Measurements from ENCODE around the gene ASIC4.

DNA sequence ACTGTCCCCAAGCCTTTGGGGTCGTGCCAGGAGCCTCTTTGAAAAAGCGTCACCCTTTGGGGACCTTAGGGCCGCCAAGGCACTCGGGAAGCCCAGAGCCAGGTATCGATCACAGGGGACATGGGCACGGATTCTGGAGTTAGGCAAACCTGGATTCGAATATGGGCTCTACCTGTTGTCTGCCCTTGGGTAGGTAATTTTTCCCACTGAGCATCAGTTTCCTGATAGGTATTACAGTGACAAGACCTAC is 38.8 kb downstream of the ASIC4 start:
- TF ChIP-seq, protein P1, sequence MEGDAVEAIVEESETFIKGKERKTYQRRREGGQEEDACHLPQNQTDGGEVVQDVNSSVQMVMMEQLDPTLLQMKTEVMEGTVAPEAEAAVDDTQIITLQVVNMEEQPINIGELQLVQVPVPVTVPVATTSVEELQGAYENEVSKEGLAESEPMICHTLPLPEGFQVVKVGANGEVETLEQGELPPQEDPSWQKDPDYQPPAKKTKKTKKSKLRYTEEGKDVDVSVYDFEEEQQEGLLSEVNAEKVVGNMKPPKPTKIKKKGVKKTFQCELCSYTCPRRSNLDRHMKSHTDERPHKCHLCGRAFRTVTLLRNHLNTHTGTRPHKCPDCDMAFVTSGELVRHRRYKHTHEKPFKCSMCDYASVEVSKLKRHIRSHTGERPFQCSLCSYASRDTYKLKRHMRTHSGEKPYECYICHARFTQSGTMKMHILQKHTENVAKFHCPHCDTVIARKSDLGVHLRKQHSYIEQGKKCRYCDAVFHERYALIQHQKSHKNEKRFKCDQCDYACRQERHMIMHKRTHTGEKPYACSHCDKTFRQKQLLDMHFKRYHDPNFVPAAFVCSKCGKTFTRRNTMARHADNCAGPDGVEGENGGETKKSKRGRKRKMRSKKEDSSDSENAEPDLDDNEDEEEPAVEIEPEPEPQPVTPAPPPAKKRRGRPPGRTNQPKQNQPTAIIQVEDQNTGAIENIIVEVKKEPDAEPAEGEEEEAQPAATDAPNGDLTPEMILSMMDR (IDR thresholded peaks at IDR 0.05; ENCODE audit: poor library complexity), result no peak
- TF ChIP-seq EZH2 (IDR thresholded peaks at IDR 0.05; ENCODE audit: borderline replicate concordance) (no peak), EZH2phosphoT487 (IDR thresholded peaks at IDR 0.05; ENCODE audit: low read depth, severe bottlenecking, unreplicated experiment) (no peak)

Data from hepatocyte (in vitro differentiated cells).